Stimulated activated CD8-positive, alpha-beta memory T cell treated with anti-CD3 and anti-CD28 coated beads, Interleukin-4, amount 100 ng/mL, for 1 hour (primary cell): ENCODE data around the gene DUOX1.

Source experiments
- DNase-seq, 2 donors: peaks; one replicate each; pipeline ENCODE4 v3.0.0-alpha.2; 2020; ENCODE audit warnings: low read depth in 2 of 2, low spot score in 1 of 2

Gene DUOX1

DNA sequence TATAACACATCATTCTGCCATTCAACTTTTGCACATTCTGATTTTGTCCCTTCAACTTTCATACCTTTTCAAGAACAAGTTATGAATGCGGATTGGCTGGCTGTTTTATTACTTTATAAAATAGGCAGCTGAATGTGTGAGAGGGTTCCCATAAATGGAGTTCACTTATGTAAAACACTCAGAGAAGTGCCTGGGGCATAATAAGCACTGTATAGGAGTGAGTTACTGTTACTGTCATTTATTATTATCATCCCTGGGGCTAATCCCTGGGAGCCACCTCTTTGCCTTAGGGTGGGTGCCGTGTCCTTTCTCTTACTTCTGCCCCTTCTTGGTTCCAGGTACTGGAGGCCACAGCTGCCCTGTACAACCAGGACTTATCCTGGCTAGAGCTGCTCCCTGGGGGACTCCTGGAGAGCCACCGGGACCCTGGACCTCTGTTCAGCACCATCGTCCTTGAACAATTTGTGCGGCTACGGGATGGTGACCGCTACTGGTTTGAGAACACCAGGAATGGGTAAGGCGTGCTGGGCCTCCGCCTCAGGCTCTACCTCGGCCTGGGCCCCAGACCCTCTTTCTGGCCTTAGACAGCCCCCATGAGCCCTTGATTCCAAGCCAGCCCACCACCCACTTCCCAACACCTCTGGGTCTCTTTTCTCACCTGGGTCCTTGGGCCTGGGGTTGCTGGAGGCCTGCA lies 10.9 kb downstream of the DUOX1 start:
- DNase-seq, result no peak

DNA sequence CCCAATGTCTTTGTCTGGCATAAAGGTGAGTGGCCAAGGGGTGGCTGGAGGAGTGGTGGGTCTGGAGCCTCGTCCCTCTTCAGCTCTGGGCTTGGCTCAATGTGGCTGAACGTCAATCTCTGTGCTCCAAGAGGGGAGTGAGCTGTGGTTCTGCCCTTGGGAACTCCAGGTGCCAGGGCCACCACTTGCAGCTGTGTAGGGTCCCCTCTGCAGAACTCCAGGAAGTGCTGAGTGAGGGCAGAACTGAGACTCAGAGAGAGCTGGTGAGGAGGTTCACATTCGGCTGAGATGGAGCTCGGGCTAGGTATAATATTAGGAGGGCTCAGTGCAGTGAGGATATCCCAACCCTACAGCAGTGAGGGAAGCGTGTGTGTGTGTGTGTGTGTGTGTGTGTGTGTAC lies 11.6 kb downstream of the DUOX1 start:
- DNase-seq, result no peak

DNA sequence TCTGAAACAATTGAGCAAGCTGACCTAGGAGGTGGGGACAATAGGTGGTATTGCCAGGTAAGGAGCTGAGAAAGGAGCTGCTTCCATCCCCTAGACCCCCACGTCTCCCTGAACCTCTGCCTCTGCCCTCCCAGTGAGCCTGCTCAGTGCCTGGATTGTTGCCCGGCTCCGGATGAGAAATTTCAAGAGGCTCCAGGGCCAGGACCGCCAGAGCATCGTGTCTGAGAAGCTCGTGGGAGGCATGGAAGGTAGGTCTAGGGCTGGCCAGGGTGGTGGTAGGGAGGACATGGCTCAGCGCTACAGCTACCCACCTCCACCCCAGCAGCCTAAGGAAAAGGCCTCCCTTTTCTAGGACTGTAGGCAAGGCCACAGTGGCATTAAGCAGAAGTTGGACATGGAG lies 13.3 kb downstream of the DUOX1 start:
- no peak for DNase-seq

DNA sequence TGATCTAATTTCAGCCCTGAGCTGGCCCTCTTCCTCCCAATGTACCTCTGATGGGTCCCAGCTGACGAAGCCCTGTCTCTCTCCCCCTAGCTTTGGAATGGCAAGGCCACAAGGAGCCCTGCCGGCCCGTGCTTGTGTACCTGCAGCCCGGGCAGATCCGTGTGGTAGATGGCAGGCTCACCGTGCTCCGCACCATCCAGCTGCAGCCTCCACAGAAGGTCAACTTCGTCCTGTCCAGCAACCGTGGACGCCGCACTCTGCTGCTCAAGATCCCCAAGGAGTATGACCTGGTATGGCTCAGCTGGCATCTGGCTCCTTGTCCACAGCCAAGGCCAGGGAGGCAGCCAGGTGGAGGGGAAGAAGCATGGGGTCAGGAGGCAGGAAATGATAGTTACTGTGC lies 14.2 kb downstream of the DUOX1 start:
- no peak for DNase-seq

DNA sequence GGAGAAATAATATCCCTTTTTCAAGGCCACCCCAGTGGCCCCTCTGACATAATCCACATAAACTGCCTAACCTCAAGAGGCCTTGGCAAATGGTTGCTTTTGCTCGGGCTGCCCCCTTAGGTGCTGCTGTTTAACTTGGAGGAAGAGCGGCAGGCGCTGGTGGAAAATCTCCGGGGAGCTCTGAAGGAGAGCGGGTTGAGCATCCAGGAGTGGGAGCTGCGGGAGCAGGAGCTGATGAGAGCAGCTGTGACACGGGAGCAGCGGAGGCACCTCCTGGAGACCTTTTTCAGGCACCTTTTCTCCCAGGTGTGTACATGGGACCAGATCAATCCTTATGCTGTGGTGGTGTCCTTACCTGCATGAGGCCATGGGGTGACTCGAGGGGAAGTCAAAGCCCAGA lies 15.0 kb downstream of the DUOX1 start:
- DNase-seq, result no peak

DNA sequence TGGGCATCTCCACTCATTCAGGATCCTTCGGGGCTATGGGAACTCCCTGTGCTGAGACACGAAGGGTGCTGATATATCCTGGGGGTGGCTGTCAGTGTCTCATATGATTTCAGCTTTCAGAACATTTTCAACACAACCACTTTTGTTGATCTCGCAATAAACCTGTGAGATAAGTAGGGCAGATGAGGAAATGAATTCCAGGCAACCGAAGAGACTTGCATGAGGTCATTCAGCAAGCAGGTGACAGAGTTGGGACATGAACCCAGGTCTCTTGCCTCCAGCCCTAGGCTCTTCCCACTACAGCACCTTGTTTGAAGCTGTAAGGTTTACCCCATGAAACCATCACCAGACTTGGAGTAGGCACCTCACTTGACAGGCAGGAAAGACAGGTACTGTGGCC lies 16.6 kb downstream of the DUOX1 start:
- no peak for DNase-seq

DNA sequence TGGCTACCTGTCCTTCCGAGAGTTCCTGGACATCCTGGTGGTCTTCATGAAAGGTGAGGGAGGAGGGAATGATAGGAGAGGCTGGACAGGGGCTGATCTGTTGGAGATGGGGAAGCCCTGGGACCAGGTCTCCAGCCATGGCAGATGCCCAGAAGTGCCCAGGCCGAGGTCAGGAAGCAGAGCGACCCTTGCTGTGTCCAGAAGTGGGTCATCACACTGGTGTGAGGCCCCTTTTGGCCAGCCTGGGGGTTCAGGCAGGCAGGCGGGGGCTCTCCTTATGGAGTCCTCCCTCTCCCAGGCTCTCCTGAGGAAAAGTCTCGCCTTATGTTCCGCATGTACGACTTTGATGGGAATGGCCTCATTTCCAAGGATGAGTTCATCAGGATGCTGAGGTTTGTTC lies 17.8 kb downstream of the DUOX1 start:
- DNase-seq, result no peak

DNA sequence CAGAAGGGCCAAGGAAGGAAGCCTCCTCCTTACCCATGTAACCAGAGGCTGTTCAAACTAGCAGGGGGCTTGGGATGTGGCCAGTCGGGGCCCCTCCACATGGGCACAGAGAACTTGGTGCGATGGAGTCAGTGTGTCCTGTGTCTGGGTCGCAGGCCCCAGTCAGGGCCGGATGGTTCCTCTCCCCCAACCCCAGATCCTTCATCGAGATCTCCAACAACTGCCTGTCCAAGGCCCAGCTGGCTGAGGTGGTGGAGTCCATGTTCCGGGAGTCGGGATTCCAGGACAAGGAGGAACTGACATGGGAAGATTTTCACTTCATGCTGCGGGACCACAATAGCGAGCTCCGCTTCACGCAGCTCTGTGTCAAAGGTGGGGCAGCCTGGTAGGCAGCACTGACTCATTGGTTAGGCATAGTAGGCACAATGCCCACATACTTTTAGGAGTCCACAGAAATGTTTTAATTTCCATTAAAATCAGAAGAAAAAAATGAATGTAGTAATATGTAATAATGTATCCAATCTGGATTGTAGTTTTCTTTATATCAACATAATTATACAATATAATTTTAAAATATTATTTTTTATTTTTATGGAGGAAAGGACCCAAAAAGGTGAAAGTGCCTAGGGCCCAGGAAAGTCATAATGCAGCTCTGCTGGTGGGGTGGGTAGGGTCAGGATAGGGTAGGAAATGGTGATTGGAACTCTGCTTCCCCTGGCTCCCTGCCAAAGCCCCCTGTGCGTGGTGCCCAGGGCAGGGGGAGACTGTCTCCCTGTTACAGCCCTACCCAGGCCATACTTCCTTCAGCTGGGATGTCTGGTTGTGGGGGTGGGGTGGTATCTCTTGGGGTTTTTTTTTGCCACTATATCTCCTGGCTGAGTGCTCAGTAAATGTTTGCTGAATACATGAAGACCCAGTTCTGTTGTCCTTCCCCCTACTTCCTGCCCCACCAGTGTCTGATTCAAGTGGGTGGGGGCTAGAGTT lies 18.6 kb downstream of the DUOX1 start:
- no peak for DNase-seq

DNA sequence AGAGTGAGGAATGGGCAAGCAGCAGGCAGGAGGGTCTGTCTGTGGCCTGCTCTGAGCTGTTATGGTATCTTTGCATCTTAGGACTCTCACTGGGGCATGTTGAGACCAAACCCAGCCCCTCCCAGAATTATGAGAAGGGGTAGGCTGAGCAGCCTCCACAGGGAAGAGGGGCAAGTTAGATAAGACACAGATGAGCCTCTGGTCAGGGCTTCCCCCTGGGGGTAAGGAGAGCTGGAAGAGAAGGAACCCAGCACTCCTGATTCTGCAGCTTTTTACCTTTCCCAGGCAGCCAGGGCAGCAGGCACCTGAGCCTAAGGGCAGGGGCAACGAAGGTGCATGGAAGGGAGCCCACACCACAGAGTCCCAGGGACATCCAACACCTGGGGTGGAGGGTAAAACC lies 19.3 kb downstream of the DUOX1 start:
- DNase-seq, result no peak

DNA sequence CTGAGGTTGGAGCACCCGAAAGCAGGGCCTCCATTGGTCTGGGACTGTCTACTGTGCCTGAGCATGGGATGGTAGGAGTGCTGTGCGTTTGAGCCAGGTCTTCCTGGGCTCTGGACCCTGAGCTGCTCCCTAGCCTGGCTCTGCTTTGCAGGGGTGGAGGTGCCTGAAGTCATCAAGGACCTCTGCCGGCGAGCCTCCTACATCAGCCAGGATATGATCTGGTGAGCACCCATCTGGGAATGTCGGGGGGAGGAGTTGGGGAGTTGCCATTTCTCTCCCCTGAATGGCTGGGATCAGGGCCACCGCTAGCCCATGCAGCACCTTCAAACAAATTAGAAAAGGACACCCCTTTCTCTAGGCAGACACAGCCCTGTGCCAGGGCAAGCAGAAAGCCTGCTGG lies 20.7 kb downstream of the DUOX1 start:
- DNase-seq, result no peak

DNA sequence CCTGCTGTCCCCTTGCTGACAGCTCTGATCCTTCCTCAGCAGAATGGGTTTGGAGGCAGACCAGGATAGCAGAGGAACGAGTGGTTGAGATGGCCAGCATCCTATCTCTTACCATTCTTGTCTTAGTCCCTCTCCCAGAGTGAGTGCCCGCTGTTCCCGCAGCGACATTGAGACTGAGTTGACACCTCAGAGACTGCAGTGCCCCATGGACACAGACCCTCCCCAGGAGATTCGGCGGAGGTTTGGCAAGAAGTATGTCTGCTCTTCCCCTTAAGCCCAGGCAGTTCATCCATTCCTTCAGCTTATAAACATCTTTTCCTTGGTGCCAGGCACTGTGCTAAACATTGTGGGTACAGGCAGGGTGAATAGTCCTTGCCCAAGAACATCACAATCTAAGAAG lies 21.2 kb downstream of the DUOX1 start:
- DNase-seq, result no peak

DNA sequence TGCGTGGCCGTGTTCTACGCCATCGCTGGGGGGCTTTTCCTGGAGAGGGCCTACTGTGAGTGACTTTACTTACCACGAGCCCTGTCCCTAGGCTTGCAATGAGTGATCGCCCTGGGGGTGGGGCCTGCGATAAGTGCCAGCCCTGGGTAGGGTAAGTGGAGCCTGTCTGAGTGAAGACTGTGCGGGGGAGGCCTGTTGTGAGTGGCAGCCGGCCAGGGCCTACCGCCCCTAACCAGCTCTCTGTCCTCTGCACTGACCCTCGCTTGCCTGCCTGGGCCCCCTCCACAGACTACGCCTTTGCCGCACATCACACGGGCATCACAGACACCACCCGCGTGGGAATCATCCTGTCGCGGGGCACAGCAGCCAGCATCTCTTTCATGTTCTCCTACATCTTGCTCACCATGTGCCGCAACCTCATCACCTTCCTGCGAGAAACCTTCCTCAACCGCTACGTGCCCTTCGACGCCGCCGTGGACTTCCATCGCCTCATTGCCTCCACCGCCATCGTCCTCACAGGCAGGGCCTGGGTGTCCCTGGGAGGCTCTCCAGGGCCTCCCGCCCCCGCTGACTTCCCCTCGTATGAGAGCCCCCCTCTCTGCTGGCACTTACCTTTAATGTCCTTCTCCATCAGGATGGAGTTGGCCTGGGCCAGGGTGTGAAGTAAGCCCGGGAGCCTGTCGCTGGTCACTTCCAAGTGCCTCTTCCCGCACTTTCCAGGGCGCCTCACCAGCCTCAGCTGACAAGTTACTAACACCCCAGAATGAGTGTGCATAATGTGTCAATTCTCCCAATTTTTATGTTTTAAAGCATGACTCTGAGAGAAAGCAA lies 22.4 kb downstream of the DUOX1 start:
- DNase-seq, result no peak

DNA sequence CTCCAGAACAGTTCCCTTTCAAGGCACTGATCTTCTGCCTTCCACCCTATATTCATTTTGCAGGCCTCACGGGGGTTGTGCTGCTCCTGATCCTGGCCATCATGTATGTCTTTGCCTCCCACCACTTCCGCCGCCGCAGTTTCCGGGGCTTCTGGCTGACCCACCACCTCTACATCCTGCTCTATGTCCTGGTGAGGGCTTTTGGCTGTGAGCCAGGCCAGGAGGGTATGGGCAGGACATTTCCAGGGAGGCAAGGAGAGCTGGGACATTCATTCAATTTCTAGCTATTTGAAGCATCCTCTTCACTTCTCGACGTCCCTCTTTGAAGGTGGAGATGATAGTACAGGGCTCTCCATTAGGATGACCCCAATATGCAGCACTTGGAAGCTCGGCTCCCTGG lies 25.9 kb downstream of the DUOX1 start:
- DNase-seq, result no peak

DNA sequence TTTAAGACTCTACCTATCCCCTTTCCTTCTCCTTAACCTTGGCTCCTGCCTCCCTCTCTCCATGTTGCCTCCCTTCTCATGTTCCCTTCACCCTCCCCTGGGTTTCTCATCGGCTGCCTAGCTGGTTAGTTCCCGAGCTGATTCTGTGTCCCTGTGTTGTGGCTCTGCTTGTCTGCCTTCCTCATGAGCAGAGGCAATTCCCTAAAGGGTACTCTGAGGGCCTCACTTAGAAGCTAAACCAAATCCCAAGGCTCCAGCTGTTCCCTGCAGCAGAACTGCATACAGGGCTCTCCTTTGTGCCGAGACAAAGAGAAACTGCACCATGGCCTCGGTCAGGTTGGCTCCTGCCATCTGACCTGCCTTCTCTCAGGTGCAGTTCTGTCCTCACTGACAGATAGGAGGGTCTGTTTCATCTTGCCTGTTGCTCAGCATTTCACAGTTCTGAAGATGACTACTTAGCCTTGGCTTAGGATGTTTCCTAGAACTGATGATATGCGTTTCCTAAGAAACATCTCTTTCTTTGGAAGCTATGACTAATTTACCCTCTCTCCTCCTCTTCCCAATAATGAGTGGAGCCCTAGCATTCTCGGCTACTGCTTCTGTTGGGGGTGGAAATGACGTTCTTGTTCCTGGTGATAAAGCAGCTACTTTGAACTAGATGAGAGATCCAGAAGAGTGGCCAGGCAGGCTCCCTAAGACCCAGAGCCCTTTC lies 27.1 kb downstream of the DUOX1 start:
- DNase-seq, result no peak

DNA sequence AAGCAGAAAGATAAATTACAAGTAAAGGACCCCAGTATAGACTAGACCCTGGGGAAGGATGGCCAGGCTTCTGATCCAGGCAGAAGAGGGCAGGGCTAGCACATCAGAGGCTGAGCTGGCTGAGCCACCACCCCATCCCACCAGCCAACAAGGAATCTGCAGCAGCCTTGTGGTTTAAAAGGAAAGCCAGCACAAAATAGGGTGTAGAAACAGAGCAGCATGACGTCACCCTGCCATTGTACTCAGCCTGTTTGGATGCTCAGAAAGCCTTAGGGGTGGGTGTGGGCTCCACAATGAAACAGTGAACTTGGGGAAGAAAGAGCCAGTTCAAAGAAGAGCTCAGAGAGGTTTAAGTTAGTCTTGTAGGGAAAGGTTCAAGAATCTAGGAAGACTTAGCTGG lies 28.2 kb downstream of the DUOX1 start:
- DNase-seq, result no peak

DNA sequence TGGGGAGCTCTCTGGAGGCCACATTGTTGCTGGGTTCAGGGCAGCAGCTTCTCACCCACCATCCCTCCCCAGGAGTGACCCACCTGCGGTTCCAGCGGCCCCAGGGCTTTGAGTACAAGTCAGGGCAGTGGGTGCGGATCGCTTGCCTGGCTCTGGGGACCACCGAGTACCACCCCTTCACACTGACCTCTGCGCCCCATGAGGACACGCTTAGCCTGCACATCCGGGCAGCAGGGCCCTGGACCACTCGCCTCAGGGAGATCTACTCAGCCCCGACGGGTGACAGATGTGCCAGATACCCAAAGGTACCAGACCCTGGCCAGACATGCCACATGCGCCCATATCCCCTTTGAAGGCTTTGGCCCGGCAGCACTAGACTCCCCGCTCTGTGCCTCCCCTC lies 31.9 kb downstream of the DUOX1 start:
- DNase-seq, result no peak

DNA sequence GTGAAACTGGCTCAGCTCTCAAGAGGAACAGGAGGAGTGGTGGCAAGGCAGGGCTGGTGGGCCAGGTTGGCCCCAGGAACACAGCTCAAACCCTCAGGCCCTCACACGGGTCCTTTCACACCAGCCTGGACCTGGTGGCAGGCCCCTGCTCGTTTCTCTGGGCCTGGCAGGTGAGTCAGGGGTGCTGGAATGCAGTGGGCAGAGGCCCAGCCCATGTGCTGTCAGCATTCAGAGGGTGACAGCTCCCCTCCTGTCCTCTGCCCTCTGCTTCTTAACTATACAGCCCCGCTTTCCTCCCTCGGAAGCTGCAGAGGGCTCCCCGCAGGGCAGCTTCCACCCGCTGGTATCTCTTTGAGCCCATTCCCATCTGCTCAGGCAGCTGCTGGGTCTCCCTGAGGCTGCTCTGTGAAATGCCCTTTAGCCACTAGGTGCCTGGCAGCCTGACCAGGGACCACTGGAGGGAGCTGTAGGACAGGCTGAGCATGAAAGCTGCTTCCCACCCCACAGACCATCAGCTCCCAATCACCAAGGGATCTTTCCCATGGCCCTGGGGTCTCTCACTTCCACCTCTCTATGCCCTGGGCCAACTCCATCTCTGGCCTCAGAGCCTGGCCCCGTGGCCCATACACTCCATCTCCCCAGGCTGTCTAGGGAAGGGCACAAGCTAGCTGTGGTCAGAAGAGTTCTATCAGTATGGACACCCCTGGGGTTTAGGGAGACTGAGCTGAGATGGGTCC lies 33.1 kb downstream of the DUOX1 start:
- DNase-seq, result peak in 1 of 2 donors; percentile 40

DNA sequence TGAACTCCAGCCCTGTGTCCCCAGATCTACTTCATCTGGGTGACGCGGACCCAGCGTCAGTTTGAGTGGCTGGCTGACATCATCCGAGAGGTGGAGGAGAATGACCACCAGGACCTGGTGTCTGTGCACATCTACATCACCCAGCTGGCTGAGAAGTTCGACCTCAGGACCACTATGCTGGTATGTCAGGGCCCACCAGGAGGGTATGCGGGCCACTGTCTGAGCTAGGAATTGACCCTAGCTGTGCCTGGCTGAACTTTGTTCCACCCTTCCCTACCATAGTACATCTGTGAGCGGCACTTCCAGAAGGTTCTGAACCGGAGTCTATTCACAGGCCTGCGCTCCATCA lies 33.7 kb downstream of the DUOX1 start:
- DNase-seq, result no peak

DNA sequence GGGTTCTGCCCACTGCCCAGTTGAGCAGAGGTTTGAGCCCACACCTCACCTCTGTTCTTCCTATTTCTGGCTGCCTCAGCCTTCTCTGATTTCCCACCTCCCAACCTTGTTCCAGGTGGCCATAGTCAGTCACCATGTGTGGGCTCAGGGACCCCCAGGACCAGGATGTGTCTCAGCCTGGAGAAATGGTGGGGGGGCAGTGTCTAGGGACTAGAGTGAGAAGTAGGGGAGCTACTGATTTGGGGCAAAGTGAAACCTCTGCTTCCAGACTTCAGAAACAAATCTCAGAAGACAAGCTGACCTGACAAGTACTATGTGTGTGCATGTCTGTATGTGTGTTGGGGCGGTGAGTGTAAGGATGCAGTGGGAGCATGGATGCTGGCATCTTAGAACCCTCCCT lies 35.1 kb downstream of the DUOX1 start:
- no peak for DNase-seq

DNA sequence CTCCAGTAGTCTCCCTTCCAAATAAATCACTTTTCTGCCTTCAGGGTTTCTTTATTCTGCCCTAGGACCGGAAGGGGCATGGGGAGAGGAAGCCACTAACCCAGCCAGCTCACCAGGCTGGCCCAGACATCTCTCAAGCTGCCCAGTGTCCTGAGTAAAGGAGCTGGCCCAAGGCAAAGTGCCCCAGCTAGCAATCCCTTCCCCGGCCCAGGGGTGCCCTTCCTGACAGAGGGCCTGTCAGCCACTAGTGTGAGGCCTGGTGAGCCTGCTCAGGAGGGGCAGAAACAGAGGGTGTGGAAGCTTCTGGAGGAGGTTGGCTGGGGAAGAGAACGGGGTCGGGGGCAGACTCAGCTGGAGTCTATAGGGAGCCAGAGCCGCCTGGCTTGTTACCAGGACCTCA lies 35.7 kb downstream of the DUOX1 start:
- DNase-seq, result no peak
